Measurements from ENCODE around the gene RBPJ. TPM values are rescaled to one million over a fixed set of nuclear protein-coding genes. Genes with fewer than 3 reads are reported as not detected.
A peak's percentile ranks its signal among the peaks of the same experiment; 100 is the strongest.

RBPJ gene
- total and polyA plus RNA-seq, 2 experiments from 2014 or later = 73.7 to 74.5 TPM

DNA sequence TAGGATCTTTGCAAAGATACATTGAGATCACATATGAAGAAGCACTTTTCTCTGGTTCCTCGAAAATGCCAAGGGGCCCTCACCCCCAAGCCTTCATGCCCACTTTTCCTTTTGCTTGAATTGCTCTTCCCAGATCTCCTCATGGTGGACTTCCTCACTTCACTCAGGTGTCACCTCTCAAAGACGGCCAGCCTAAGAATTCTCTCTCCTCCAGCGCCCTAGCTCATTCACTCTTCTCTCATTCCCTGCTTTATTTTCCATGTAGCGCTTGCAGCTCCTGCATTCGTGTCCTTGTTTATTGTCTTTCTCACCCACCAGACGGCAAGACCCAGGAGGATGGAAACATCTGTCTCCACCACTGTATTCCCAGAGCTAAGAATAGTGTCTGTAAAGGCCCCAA lies 136.6 kb downstream of the RBPJ start:
- H3K9me2 ChIP-seq (replicated peaks; ENCODE audit: insufficient read depth) = no peaks in the 10 kb centered on the region
- no peaks in the 10 kb centered on the region for H3K9me3 ChIP-seq (ENCODE audit: low read depth)
- peaks cover 4% of the 10 kb centered on the region for H3K4me1 ChIP-seq (ENCODE audit: insufficient read depth)
- 92% methylated on average over 6 of the region's 6 CpGs for WGBS (ENCODE audit: low lambda C conversion rate, missing lambda C conversion rate)
- H3K27ac ChIP-seq = no peak overlapping the region
- H3K27me3 ChIP-seq = no peaks in the 10 kb centered on the region
- H3K79me2 ChIP-seq = no peaks in the 10 kb centered on the region
- H2AFZ ChIP-seq = no peak overlapping the region
- H3K36me3 ChIP-seq (replicated peaks; ENCODE audit: insufficient read depth, low read depth) = no peaks in the 10 kb centered on the region
- H3K4me3 ChIP-seq = no peak overlapping the region
- DNase-seq (ENCODE audit: low spot score) = no peak
- H4K20me1 ChIP-seq (ENCODE audit: insufficient read depth, poor library complexity, severe bottlenecking) = no peaks in the 10 kb centered on the region
- no peak overlapping the region for H3K4me2 ChIP-seq
- TF ChIP-seq EZH2 (IDR thresholded peaks at IDR 0.05; ENCODE audit: borderline replicate concordance) (no peak), EZH2phosphoT487 (IDR thresholded peaks at IDR 0.05; ENCODE audit: low read depth, severe bottlenecking, unreplicated experiment) (no peak)
- TF ChIP-seq, protein P1, sequence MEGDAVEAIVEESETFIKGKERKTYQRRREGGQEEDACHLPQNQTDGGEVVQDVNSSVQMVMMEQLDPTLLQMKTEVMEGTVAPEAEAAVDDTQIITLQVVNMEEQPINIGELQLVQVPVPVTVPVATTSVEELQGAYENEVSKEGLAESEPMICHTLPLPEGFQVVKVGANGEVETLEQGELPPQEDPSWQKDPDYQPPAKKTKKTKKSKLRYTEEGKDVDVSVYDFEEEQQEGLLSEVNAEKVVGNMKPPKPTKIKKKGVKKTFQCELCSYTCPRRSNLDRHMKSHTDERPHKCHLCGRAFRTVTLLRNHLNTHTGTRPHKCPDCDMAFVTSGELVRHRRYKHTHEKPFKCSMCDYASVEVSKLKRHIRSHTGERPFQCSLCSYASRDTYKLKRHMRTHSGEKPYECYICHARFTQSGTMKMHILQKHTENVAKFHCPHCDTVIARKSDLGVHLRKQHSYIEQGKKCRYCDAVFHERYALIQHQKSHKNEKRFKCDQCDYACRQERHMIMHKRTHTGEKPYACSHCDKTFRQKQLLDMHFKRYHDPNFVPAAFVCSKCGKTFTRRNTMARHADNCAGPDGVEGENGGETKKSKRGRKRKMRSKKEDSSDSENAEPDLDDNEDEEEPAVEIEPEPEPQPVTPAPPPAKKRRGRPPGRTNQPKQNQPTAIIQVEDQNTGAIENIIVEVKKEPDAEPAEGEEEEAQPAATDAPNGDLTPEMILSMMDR (IDR thresholded peaks at IDR 0.05; ENCODE audit: poor library complexity) = no peak

DNA sequence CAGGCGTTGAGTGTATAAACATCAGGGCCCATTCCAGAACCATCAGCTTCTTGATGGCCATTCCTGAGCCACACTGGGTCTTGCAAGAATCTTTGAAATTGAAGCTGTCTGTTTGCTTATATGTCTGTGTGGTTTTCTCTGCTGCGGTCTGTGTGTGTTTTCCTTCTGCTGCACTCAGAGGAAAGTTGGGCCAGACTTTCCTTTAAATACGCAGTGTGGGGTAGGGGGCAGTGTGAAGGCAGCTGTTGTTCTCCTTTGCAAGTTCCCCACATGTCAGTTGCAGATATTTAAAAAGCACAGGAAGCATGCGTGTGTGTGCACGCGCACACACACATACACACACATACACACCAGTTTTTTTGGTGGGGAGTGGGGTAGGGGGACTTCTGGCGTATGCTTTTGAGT lies 137.3 kb downstream of the RBPJ start:
- H3K9me3 ChIP-seq (ENCODE audit: low read depth) = no peaks in the 10 kb centered on the region
- no peak overlapping the region for H3K27ac ChIP-seq
- WGBS (ENCODE audit: low lambda C conversion rate, missing lambda C conversion rate) = 69% methylated on average over 7 of the region's 7 CpGs
- no peak overlapping the region for H2AFZ ChIP-seq
- H3K4me3 ChIP-seq = no peak overlapping the region
- DNase-seq (ENCODE audit: low spot score) = no peak
- no peaks in the 10 kb centered on the region for H4K20me1 ChIP-seq (ENCODE audit: insufficient read depth, poor library complexity, severe bottlenecking)
- no peaks in the 10 kb centered on the region for H3K36me3 ChIP-seq (replicated peaks; ENCODE audit: insufficient read depth, low read depth)
- TF ChIP-seq EZH2phosphoT487 (IDR thresholded peaks at IDR 0.05; ENCODE audit: low read depth, severe bottlenecking, unreplicated experiment) (no peak), EZH2 (IDR thresholded peaks at IDR 0.05; ENCODE audit: borderline replicate concordance) (no peak)
- TF ChIP-seq, protein P1 (IDR thresholded peaks at IDR 0.05; ENCODE audit: poor library complexity) = no peak
- H3K4me2 ChIP-seq = no peak overlapping the region
- no peaks in the 10 kb centered on the region for H3K27me3 ChIP-seq
- H3K4me1 ChIP-seq (ENCODE audit: insufficient read depth) = no peaks in the 10 kb centered on the region
- H3K79me2 ChIP-seq = no peaks in the 10 kb centered on the region
- H3K9me2 ChIP-seq (replicated peaks; ENCODE audit: insufficient read depth) = no peaks in the 10 kb centered on the region

DNA sequence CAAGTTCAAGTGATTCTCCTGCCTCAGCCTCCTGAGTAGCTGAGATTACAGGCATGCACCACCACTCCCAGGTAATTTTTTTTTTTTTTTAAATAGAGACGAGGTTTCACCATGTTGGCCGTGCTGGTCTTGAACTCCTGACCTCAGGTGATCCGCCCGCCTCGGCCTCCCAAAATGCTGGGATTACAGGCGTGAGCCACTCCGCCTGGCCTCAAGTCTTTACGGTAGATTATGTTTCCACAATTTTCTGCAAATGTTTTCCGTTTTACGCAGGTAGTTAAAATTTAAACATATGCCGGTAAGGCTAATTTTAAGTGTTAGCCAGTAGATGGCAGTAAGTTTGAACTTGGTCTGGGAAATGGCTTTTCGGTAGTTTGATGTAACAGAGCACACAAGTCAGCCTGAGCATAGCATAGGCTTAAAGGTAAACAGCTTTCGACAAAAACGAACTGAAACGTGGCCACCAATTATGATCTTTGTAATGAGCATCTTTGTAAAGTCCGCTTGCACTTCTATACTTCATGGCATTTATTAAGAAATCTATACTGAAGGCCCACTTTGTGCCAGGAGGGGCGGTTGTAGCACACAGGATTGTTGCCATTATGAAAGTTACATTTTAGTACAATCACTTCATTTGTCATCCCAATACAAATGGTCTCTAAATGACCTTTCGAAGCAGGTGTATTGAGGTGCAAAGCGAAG lies 138.4 kb downstream of the RBPJ start:
- no peaks in the 10 kb centered on the region for H3K9me2 ChIP-seq (replicated peaks; ENCODE audit: insufficient read depth)
- no peaks in the 10 kb centered on the region for H3K4me1 ChIP-seq (ENCODE audit: insufficient read depth)
- no peak overlapping the region for H2AFZ ChIP-seq
- H3K36me3 ChIP-seq (replicated peaks; ENCODE audit: insufficient read depth, low read depth) = no peaks in the 10 kb centered on the region
- peak; percentile 74 for DNase-seq (ENCODE audit: low spot score)
- no peaks in the 10 kb centered on the region for H3K27me3 ChIP-seq
- no peaks in the 10 kb centered on the region for H3K79me2 ChIP-seq
- no peaks in the 10 kb centered on the region for H3K9me3 ChIP-seq (ENCODE audit: low read depth)
- H3K4me3 ChIP-seq = no peak overlapping the region
- 26% methylated on average over 19 of the region's 19 CpGs for WGBS (ENCODE audit: low lambda C conversion rate, missing lambda C conversion rate)
- H3K4me2 ChIP-seq = peak overlapping the region; percentile 43
- H4K20me1 ChIP-seq (ENCODE audit: insufficient read depth, poor library complexity, severe bottlenecking) = no peaks in the 10 kb centered on the region
- TF ChIP-seq EZH2 (IDR thresholded peaks at IDR 0.05; ENCODE audit: borderline replicate concordance) = no peak
- TF ChIP-seq, protein P1 (IDR thresholded peaks at IDR 0.05; ENCODE audit: poor library complexity) = peak; percentile 71
- H3K27ac ChIP-seq = no peak overlapping the region
